ENCODE measurements around the gene SPATA16.

Gene SPATA16

GRCh38 chr3:172989373-172989772 lies 151.7 kb downstream of the SPATA16 start:
- H3K4me1 Mint-ChIP-seq: no peaks in the 10 kb centered on the region
- no peak overlapping the region for H3K4me3 Mint-ChIP-seq
- no peaks in the 10 kb centered on the region for H3K9me3 Mint-ChIP-seq
- no peak for DNase-seq (ENCODE audit: low spot score in 2 of 2)
- no peaks in the 10 kb centered on the region for H3K36me3 Mint-ChIP-seq (ENCODE audit: insufficient read depth)
- no peak for ATAC-seq (replicated peaks; ENCODE audit: extremely low read depth, poor library complexity, severe bottlenecking)
- H3K27me3 Mint-ChIP-seq: no peaks in the 10 kb centered on the region
- H3K27ac Mint-ChIP-seq (ENCODE audit: low read depth): no peak overlapping the region

- no peak for ATAC-seq (replicated peaks; ENCODE audit: extremely low read depth, poor library complexity, severe bottlenecking)
- Mint-ChIP-seq H3K4me3 (no peak overlapping the region), H3K9me3 (no peaks in the 10 kb centered on the region), H3K36me3 (ENCODE audit: insufficient read depth) (no peaks in the 10 kb centered on the region), H3K4me1 (no peaks in the 10 kb centered on the region), H3K27ac (ENCODE audit: low read depth) (no peak overlapping the region), H3K27me3 (no peaks in the 10 kb centered on the region)
- DNase-seq (ENCODE audit: low spot score in 2 of 2): no peak
Observed at GRCh38 chr3:172987273-172987672, 153.8 kb downstream of the SPATA16 start.

- no peak overlapping the region for H3K27ac Mint-ChIP-seq (ENCODE audit: low read depth)
Observed at GRCh38 chr3:172984914-172985313, 156.1 kb downstream of the SPATA16 start.

GRCh38 chr3:172982736-172983364 lies 158.2 kb downstream of the SPATA16 start:
- ATAC-seq (replicated peaks; ENCODE audit: extremely low read depth, poor library complexity, severe bottlenecking): no peak
- H3K27me3 Mint-ChIP-seq: no peaks in the 10 kb centered on the region
- H3K4me3 Mint-ChIP-seq: no peak overlapping the region
- no peak for DNase-seq (ENCODE audit: low spot score in 2 of 2)
- no peaks in the 10 kb centered on the region for H3K36me3 Mint-ChIP-seq (ENCODE audit: insufficient read depth)
- no peaks in the 10 kb centered on the region for H3K4me1 Mint-ChIP-seq
- peaks cover 5% of the 10 kb centered on the region for H3K9me3 Mint-ChIP-seq
- H3K27ac Mint-ChIP-seq (ENCODE audit: low read depth): no peak overlapping the region

More at GRCh38 chr3:172984914-172985313, 156.1 kb downstream of the SPATA16 start:
- H3K4me3 Mint-ChIP-seq: no peak overlapping the region
- no peaks in the 10 kb centered on the region for H3K36me3 Mint-ChIP-seq (ENCODE audit: insufficient read depth)
- no peaks in the 10 kb centered on the region for H3K4me1 Mint-ChIP-seq
- peaks cover 5% of the 10 kb centered on the region for H3K9me3 Mint-ChIP-seq
- DNase-seq (ENCODE audit: low spot score in 2 of 2) (no peak), ATAC-seq (replicated peaks; ENCODE audit: extremely low read depth, poor library complexity, severe bottlenecking) (no peak)
- no peaks in the 10 kb centered on the region for H3K27me3 Mint-ChIP-seq

- Mint-ChIP-seq H3K4me1 (no peaks in the 10 kb centered on the region), H3K9me3 (peaks cover 5% of the 10 kb centered on the region), H3K27ac (ENCODE audit: low read depth) (no peak overlapping the region), H3K4me3 (no peak overlapping the region), H3K36me3 (ENCODE audit: insufficient read depth) (no peaks in the 10 kb centered on the region), H3K27me3 (no peaks in the 10 kb centered on the region)
- no peak for ATAC-seq (replicated peaks; ENCODE audit: extremely low read depth, poor library complexity, severe bottlenecking)
- DNase-seq (ENCODE audit: low spot score in 2 of 2): no peak
Observed at GRCh38 chr3:172981407-172981983, 159.5 kb downstream of the SPATA16 start.

GRCh38 chr3:172980849-172981248 lies 160.2 kb downstream of the SPATA16 start:
- H3K36me3 Mint-ChIP-seq (ENCODE audit: insufficient read depth): no peaks in the 10 kb centered on the region
- no peak for ATAC-seq (replicated peaks; ENCODE audit: extremely low read depth, poor library complexity, severe bottlenecking)
- no peaks in the 10 kb centered on the region for H3K27me3 Mint-ChIP-seq
- no peak overlapping the region for H3K27ac Mint-ChIP-seq (ENCODE audit: low read depth)
- no peaks in the 10 kb centered on the region for H3K4me1 Mint-ChIP-seq
- H3K4me3 Mint-ChIP-seq: no peak overlapping the region
- H3K9me3 Mint-ChIP-seq: peaks cover 5% of the 10 kb centered on the region
- no peak for DNase-seq (ENCODE audit: low spot score in 2 of 2)

GRCh38 chr3:172977696-172978095 lies 163.3 kb downstream of the SPATA16 start:
- DNase-seq (ENCODE audit: low spot score in 2 of 2): no peak
- H3K27ac Mint-ChIP-seq (ENCODE audit: low read depth): no peak overlapping the region
- no peaks in the 10 kb centered on the region for H3K27me3 Mint-ChIP-seq
- ATAC-seq (replicated peaks; ENCODE audit: extremely low read depth, poor library complexity, severe bottlenecking): no peak
- no peak overlapping the region for H3K4me3 Mint-ChIP-seq
- H3K36me3 Mint-ChIP-seq (ENCODE audit: insufficient read depth): no peaks in the 10 kb centered on the region
- H3K9me3 Mint-ChIP-seq: peaks cover 5% of the 10 kb centered on the region
- H3K4me1 Mint-ChIP-seq: no peaks in the 10 kb centered on the region

GRCh38 chr3:172974969-172975368 lies 166.1 kb downstream of the SPATA16 start:
- no peak for DNase-seq (ENCODE audit: low spot score in 2 of 2)

GRCh38 chr3:172973799-172974198 lies 167.2 kb downstream of the SPATA16 start:
- Mint-ChIP-seq H3K9me3 (no peaks in the 10 kb centered on the region), H3K4me3 (no peak overlapping the region), H3K36me3 (ENCODE audit: insufficient read depth) (no peaks in the 10 kb centered on the region), H3K27ac (ENCODE audit: low read depth) (no peak overlapping the region), H3K4me1 (no peaks in the 10 kb centered on the region), H3K27me3 (no peaks in the 10 kb centered on the region)
- ATAC-seq (replicated peaks; ENCODE audit: extremely low read depth, poor library complexity, severe bottlenecking) (no peak), DNase-seq (ENCODE audit: low spot score in 2 of 2) (no peak)

More at GRCh38 chr3:172974969-172975368, 166.1 kb downstream of the SPATA16 start:
- H3K9me3 Mint-ChIP-seq: no peaks in the 10 kb centered on the region
- no peaks in the 10 kb centered on the region for H3K4me1 Mint-ChIP-seq
- no peaks in the 10 kb centered on the region for H3K36me3 Mint-ChIP-seq (ENCODE audit: insufficient read depth)
- no peaks in the 10 kb centered on the region for H3K27me3 Mint-ChIP-seq
- no peak overlapping the region for H3K27ac Mint-ChIP-seq (ENCODE audit: low read depth)
- H3K4me3 Mint-ChIP-seq: no peak overlapping the region
- ATAC-seq (replicated peaks; ENCODE audit: extremely low read depth, poor library complexity, severe bottlenecking): no peak

- H3K27ac Mint-ChIP-seq (ENCODE audit: low read depth): no peak overlapping the region
- no peaks in the 10 kb centered on the region for H3K4me1 Mint-ChIP-seq
- no peak for ATAC-seq (replicated peaks; ENCODE audit: extremely low read depth, poor library complexity, severe bottlenecking)
- H3K9me3 Mint-ChIP-seq: no peaks in the 10 kb centered on the region
- H3K36me3 Mint-ChIP-seq (ENCODE audit: insufficient read depth): peaks cover 2% of the 10 kb centered on the region
- H3K4me3 Mint-ChIP-seq: no peak overlapping the region
- no peak for DNase-seq (ENCODE audit: low spot score in 2 of 2)
- H3K27me3 Mint-ChIP-seq: no peaks in the 10 kb centered on the region
Observed at GRCh38 chr3:172972717-172973116, 168.3 kb downstream of the SPATA16 start.

- DNase-seq (ENCODE audit: low spot score in 2 of 2): no peak
- Mint-ChIP-seq H3K4me1 (no peaks in the 10 kb centered on the region), H3K36me3 (ENCODE audit: insufficient read depth) (peaks cover 2% of the 10 kb centered on the region), H3K9me3 (no peaks in the 10 kb centered on the region), H3K4me3 (no peak overlapping the region), H3K27me3 (no peaks in the 10 kb centered on the region), H3K27ac (ENCODE audit: low read depth) (no peak overlapping the region)
- ATAC-seq (replicated peaks; ENCODE audit: extremely low read depth, poor library complexity, severe bottlenecking): no peak
Observed at GRCh38 chr3:172972067-172972466, 169.0 kb downstream of the SPATA16 start.

- Mint-ChIP-seq H3K36me3 (ENCODE audit: insufficient read depth) (peaks cover 2% of the 10 kb centered on the region), H3K27me3 (no peaks in the 10 kb centered on the region), H3K27ac (ENCODE audit: low read depth) (no peak overlapping the region), H3K9me3 (no peaks in the 10 kb centered on the region), H3K4me3 (no peak overlapping the region), H3K4me1 (no peaks in the 10 kb centered on the region)
- ATAC-seq (replicated peaks; ENCODE audit: extremely low read depth, poor library complexity, severe bottlenecking): no peak
- DNase-seq (ENCODE audit: low spot score in 2 of 2): no peak
Observed at GRCh38 chr3:172968646-172969045, 172.4 kb downstream of the SPATA16 start.

- no peaks in the 10 kb centered on the region for H3K27me3 Mint-ChIP-seq
- peaks cover 2% of the 10 kb centered on the region for H3K36me3 Mint-ChIP-seq (ENCODE audit: insufficient read depth)
- DNase-seq (ENCODE audit: low spot score in 2 of 2) (no peak), ATAC-seq (replicated peaks; ENCODE audit: extremely low read depth, poor library complexity, severe bottlenecking) (no peak)
- H3K4me1 Mint-ChIP-seq: no peaks in the 10 kb centered on the region
- H3K4me3 Mint-ChIP-seq: no peak overlapping the region
- H3K9me3 Mint-ChIP-seq: no peaks in the 10 kb centered on the region
- H3K27ac Mint-ChIP-seq (ENCODE audit: low read depth): no peak overlapping the region
Observed at GRCh38 chr3:172965256-172965655, 175.8 kb downstream of the SPATA16 start.

All from central memory CD8-positive, alpha-beta T cell (primary cell).